Nephron (organoid): ENCODE measurements around the gene COL1A2.

Source experiments
- H3K27ac Mint-ChIP-seq, 3 experiments: 2 replicates each; pipeline ENCODE4 v1.8.0; 2020; ENCODE audit warnings: mixed read lengths in 3 of 3, mild to moderate bottlenecking in 2 of 3, moderate library complexity in 1 of 3
- H3K27me3 Mint-ChIP-seq: 2 replicates; pipeline ENCODE4 v1.8.0; 2021; ENCODE audit warnings: low read depth, mild to moderate bottlenecking, moderate library complexity, mixed read lengths
- H3K36me3 Mint-ChIP-seq: 2 replicates; pipeline ENCODE4 v1.8.0; 2020; ENCODE audit warnings: low read depth, mixed read lengths
- H3K4me1 Mint-ChIP-seq: 2 replicates; pipeline ENCODE4 v1.8.0; 2020; ENCODE audit warnings: mixed read lengths
- H3K4me3 Mint-ChIP-seq, 3 experiments: 2 replicates each; pipeline ENCODE4 v1.8.0; 2020; ENCODE audit warnings: mild to moderate bottlenecking in 3 of 3, mixed read lengths in 3 of 3, moderate library complexity in 2 of 3
- H3K9me3 Mint-ChIP-seq: 2 replicates; pipeline ENCODE4 v1.8.0; 2020; ENCODE audit warnings: mixed read lengths
- CTCF ChIP-seq, 3 experiments: fragments of 200-600 bp; sonication (generic); IDR thresholded peaks; one replicate each; pipeline ENCODE4 v1.5.0; 2021; ENCODE audit warnings: antibody characterized with exemption in 3 of 3; ENCODE audit not compliant: unreplicated experiment in 3 of 3

Gene COL1A2

GRCh38 chr7:94394437-94395140 lies at the start of gene COL1A2:
TSS of gene COL1A2 (plus strand) at chr7:94394895. CDS start at chr7:94395032, 137 bp downstream.
- Mint-ChIP-seq H3K4me1 (peaks cover 48% of the 10 kb centered on the region), H3K27me3 (peaks cover 6% of the 10 kb centered on the region), H3K27ac (peak within 1 kb of the TSS; percentile 98 to 100 (median 99)), H3K4me3 (peak within 1 kb of the TSS; percentile 96 to 100 (median 96)), H3K36me3 (peaks cover 29% of the 10 kb centered on the region), H3K9me3 (no peaks in the 10 kb centered on the region)
- no peak for TF ChIP-seq CTCF (IDR thresholded peaks at IDR 0.05; ENCODE audit: unreplicated experiment in 3 of 3)

- Mint-ChIP-seq H3K4me3 (no peak overlapping the region), H3K27ac (peak overlapping the region; percentile 73 to 99 (median 99)), H3K9me3 (no peaks in the 10 kb centered on the region), H3K36me3 (no peaks in the 10 kb centered on the region), H3K4me1 (peaks cover 42% of the 10 kb centered on the region), H3K27me3 (no peaks in the 10 kb centered on the region)
- TF ChIP-seq CTCF (IDR thresholded peaks at IDR 0.05; ENCODE audit: unreplicated experiment in 3 of 3), result no peak
Measured at GRCh38 chr7:94345907-94346306, 48.8 kb upstream of the COL1A2 start.

GRCh38 chr7:94348142-94348541 lies 46.6 kb upstream of the COL1A2 start:
- H3K36me3 Mint-ChIP-seq, result no peaks in the 10 kb centered on the region
- H3K4me3 Mint-ChIP-seq, result peak overlapping the region; percentile 36 to 65 (median 64)

GRCh38 chr7:94350734-94351133 lies 44.0 kb upstream of the COL1A2 start:
- Mint-ChIP-seq H3K4me1 (peaks cover 77% of the 10 kb centered on the region), H3K36me3 (peaks cover 4% of the 10 kb centered on the region), H3K4me3 (no peak overlapping the region), H3K27ac (peak overlapping the region; percentile 64 to 99 (median 70)), H3K27me3 (no peaks in the 10 kb centered on the region), H3K9me3 (no peaks in the 10 kb centered on the region)
- TF ChIP-seq CTCF (IDR thresholded peaks at IDR 0.05; ENCODE audit: unreplicated experiment in 3 of 3), result no peak

More at GRCh38 chr7:94348142-94348541, 46.6 kb upstream of the COL1A2 start:
- H3K4me1 Mint-ChIP-seq, result peaks cover 59% of the 10 kb centered on the region
- TF ChIP-seq CTCF (IDR thresholded peaks at IDR 0.05; ENCODE audit: unreplicated experiment in 3 of 3), result no peak
- H3K9me3 Mint-ChIP-seq, result no peaks in the 10 kb centered on the region
- peak overlapping the region; percentile 98 to 99 (median 99) for H3K27ac Mint-ChIP-seq
- H3K27me3 Mint-ChIP-seq, result no peaks in the 10 kb centered on the region

DNA sequence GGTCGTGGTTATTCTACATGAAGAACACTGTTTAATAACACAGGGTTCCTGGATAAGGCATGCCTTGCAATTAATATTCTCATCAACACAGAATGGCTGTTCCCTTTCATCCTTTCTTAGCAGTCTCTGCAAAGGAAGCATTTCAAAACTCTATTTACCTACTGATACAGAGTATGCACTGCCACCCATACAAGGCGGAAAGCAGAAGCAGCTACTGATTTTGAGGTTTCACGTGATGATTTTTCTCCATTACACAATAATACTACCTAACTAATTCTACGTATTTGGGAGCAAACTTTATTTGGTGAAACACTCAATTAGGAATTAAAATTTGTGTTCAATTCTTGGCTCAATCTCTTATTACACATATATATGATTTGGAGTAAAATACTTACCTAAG lies 43.0 kb upstream of the COL1A2 start:
- Mint-ChIP-seq H3K36me3 (peaks cover 4% of the 10 kb centered on the region), H3K4me1 (peaks cover 73% of the 10 kb centered on the region), H3K27me3 (no peaks in the 10 kb centered on the region), H3K27ac (peak overlapping the region; percentile 64 to 99 (median 70)), H3K9me3 (no peaks in the 10 kb centered on the region), H3K4me3 (no peak overlapping the region)
- TF ChIP-seq CTCF (IDR thresholded peaks at IDR 0.05; ENCODE audit: unreplicated experiment in 3 of 3), result no peak

DNA sequence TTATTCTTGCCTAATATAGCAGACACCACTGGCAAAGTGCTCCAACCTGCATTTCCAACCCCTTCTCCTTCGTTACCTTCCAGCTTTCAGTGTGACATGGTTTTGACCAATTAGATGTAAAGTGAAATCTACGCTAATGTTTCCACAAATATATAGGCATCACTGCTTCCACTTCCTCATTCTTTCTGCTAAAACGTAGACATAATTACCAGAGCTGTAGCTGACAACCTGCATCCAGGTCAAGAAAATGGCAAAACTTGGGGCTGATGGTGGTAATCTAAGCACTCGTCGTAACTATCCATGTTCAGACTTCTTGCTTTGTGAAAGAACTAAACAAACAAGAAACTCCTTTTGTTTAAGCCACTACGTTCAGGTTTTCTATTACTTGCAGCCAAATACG lies 41.8 kb upstream of the COL1A2 start:
- Mint-ChIP-seq H3K9me3 (no peaks in the 10 kb centered on the region), H3K4me1 (peaks cover 67% of the 10 kb centered on the region), H3K4me3 (no peak overlapping the region), H3K27me3 (no peaks in the 10 kb centered on the region), H3K36me3 (peaks cover 4% of the 10 kb centered on the region), H3K27ac (peak overlapping the region; percentile 31 to 99 (median 36))
- no peak for TF ChIP-seq CTCF (IDR thresholded peaks at IDR 0.05; ENCODE audit: unreplicated experiment in 3 of 3)
